Frontal cortex (tissue), 1 donor: ENCODE measurements around the gene LRRC30. TPM values are rescaled to one million over a fixed set of nuclear protein-coding genes. Genes with fewer than 3 reads are reported as not detected.

ENCODE experiments used
- total RNA-seq: library from RNA; depleted of rRNA; stranded (reverse); fragments of >200 nt; gene quantifications from one replicate; pipeline ENCODE4 v1.2.3, GENCODE V29; 2014

Gene LRRC30
- total RNA-seq, 1 donor from 2014 or later: not detected

Other genes with a start within 250 kb of the LRRC30 start
- gene LAMA1, start 113.3 kb upstream of the LRRC30 start, total RNA-seq: 12.2 TPM